Choroid plexus epithelial cell (primary cell): ENCODE data around the gene TRABD2B.
A peak's percentile ranks its signal among the peaks of the same experiment; 100 is the strongest.

Experiments
- DNase-seq: peaks from one replicate; pipeline ENCODE4 v3.0.0-alpha.2; 2010; ENCODE audit warnings: low read depth
- H3K4me3 ChIP-seq: 2 replicates; pipeline ENCODE4 v1.5.1; 2011; ENCODE audit warnings: low read depth, mild to moderate bottlenecking, control low read depth, low read length, moderate library complexity
- TF ChIP-seq, protein P1 (sequence below): conservative IDR thresholded peaks from 2 replicates; pipeline ENCODE4 v1.5.1; 2011; ENCODE audit warnings: low read depth, mild to moderate bottlenecking, control low read depth, inconsistent platforms, low read length, moderate library complexity

TRABD2B gene

DNA sequence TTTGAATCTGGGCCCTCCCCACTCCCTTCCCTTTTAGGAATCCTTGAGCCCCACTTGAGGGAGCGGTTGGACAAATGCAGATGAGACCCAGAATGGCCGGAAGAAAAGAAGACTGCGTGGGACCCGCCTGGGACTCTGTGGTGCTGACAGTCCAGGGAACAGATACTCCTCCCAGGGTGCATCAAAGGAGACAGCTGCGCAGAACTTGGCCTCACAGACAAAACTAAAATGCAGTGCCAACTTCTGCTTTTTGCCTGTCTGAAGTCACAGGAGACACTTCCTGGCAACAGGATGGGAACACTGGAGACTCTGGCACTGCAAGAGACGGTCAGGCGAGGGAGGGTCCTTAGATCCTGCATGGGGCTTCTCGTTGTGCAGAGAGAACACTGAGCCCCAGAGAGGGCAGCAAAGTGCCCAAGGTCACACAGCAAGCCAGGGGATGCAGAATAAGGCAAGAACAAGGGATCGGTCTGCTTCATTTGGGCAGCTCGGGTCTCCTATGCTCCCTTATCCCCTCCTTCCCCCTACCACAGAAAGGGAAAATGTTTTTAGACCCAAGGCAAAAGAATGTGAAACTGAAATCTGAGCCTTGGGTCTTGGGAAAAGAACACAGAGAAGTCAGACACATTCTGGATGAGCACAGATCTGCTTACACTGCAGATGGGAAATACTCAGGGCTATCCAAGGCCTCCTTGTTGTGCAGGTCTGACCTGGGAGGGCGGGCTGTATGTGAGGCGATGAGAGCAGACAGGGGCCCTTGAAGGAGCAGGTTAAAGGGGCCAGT, 182.4 kb downstream of the TRABD2B start:
- no peak overlapping the region for H3K4me3 ChIP-seq
- peak; percentile 67 for DNase-seq

DNA sequence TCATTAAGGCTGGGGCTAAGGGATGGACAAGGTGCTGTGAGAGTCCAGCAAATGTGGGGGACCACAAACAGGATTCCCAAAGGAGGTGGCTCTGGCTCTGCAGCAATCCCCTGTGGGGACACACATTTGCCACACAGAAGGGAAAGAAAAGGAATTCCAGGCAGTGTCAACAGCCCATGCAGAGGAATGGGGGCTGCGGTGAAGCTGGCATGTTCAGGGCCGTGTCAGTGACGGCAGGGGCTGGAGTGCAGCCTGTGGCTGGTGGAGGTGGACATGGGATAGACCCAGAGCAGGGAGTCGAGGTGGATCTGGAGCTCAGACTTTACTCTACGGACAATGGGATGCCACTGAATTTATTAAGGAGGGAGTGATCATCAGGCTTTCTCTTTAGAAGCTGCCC, 183.2 kb downstream of the TRABD2B start:
- no peak for DNase-seq
- TF ChIP-seq, protein P1, sequence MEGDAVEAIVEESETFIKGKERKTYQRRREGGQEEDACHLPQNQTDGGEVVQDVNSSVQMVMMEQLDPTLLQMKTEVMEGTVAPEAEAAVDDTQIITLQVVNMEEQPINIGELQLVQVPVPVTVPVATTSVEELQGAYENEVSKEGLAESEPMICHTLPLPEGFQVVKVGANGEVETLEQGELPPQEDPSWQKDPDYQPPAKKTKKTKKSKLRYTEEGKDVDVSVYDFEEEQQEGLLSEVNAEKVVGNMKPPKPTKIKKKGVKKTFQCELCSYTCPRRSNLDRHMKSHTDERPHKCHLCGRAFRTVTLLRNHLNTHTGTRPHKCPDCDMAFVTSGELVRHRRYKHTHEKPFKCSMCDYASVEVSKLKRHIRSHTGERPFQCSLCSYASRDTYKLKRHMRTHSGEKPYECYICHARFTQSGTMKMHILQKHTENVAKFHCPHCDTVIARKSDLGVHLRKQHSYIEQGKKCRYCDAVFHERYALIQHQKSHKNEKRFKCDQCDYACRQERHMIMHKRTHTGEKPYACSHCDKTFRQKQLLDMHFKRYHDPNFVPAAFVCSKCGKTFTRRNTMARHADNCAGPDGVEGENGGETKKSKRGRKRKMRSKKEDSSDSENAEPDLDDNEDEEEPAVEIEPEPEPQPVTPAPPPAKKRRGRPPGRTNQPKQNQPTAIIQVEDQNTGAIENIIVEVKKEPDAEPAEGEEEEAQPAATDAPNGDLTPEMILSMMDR, result no peak
- no peak overlapping the region for H3K4me3 ChIP-seq

More for the DNA sequence above, 182.4 kb downstream of the TRABD2B start:
- TF ChIP-seq, protein P1, result no peak

DNA sequence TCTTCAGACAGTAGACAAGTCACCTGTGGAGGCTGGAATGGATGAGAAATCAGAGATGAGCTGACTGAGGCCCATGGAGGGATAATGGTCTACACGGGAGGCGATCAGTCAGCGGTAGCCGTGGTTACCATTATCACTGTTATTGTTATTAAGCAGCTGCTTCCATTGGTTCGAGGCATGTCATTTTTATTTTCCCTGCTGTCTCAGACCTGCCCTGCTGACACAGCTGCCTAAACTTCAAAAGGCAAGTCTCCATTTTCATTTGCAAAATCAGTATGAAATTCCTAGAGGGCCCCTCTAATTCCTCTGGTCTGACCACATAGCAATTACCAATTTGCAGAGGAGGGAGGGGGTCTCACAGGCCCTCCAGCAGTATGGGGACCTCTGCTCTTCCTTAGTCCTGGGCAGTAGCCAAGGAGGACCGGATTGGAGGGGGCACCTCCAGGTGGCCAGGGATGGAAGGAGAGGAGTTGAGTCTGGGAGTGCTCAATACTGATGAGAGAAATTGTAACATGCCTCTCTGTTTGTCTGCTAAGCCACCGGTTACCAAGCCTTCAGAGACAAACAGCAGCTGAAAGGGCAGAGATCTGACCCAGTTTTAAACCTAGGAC, 184.2 kb downstream of the TRABD2B start:
- DNase-seq, result peak; percentile 55
- no peak overlapping the region for H3K4me3 ChIP-seq
- TF ChIP-seq, protein P1, result no peak

DNA sequence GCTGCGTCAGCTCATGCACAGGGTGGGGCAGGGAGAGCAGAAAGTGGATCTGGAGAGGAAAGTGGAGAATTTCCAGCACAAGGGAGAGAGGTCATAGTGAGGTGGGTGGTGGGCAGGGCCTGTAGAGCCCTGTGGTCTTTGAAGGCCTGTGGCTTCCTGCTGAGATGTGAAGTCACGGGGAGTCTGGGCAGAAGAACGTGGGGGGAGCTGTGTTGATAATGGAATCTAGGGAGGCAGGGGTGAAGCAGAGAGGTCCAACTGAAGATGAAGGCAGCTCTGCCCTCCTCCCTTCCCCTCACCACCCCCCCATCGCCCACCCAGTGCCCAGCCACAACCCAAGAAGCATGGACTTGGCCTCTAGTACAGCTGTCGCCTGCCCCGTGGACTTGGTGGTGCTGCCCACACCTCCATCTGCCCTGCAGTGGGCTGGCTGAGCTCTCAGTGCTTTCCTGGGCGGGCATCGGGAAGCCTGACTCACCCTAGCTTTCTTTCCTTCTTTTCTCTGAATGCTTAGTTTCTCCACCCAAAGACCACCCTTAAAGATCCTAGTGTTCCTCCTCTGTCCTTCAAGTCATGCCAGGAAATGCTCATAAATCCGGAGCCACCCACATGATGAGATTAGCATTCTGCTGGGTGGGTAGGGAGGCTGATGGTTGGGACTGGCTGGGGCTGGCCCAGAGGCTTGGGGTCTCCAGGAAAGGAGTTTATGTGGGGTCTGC, 186.1 kb downstream of the TRABD2B start:
- TF ChIP-seq, protein P1, result no peak
- no peak overlapping the region for H3K4me3 ChIP-seq
- DNase-seq, result peak; percentile 56

DNA sequence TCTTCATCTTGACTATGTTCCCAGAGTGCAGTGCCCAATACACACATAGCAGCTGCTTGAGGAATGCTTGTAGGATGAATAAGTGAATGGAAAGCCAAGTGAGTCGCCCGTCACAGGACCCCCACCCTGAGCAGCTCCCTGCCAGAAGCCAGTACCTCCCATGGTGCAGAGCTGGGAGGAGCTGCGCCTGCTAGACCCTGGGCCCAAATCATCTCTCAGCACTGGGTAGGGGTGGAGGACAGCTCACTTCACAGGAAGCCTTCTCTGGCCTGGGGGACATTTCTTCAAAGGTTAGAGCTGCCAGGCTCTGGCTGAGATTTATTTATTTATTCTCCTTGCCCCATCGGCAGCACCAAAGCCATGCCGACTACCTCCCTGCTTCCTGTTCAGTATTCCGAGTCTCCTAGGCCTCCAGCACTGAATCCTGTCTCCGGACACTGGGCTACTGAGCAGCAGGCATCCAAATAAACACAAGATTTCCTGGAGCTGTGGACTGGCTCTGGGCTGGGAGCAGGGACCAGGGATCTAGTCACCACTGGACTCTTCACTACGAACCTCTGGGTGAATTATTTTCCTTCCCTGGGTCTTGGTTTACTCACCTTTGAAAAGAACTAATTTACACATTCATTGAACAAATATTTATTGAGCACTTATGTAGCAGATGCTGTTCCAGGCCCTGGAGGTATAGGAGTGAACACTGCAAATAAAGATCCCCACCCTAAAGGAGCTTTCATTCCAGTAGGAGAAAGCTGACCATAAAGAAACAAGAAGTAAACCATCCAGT, 187.7 kb downstream of the TRABD2B start:
- TF ChIP-seq, protein P1, result no peak
- peak; percentile 85 for DNase-seq
- H3K4me3 ChIP-seq, result no peak overlapping the region

DNA sequence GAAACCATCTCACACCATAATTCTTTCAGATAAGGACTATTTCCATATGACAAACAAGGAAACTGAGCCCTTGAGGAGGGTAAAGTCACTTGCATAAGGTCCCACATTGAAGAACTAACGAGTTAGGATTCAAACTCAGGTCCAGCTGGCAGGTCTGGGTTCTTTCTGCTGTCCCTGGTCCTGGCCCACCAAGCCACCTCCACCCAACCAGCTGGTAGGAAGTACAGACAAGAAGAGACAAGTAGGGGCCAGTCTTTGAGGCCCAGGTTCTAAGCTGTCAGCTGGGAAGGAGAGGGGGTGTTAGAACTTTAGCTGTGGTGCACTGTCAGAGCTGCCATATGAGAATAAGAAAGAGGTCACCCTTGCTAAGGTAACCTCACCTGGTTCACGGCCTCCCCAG, 188.6 kb downstream of the TRABD2B start:
- TF ChIP-seq, protein P1, result no peak
- no peak overlapping the region for H3K4me3 ChIP-seq
- no peak for DNase-seq
